ENCODE data around the gene TSPAN11.
"Not testable (repeated sequence)": the region's sequence is repeated elsewhere in the genome, so short reads cannot be mapped to it uniquely, and the experiment has no call there.

The TSPAN11 gene

GRCh38 chr12:30926243-30927221 lies at the start of gene TSPAN11:
TSPAN11 (plus strand) TSS chr12:30926748; CDS start chr12:30953992, 27,244 bp downstream.
- no peak for DNase-seq

GRCh38 chr12:30877105-30877875 lies 49.3 kb upstream of the TSPAN11 start:
- no peak for DNase-seq

- DNase-seq, result no peak
Observed at GRCh38 chr12:30878024-30878423, 48.5 kb upstream of the TSPAN11 start.

- no peak for DNase-seq
Observed at GRCh38 chr12:30880061-30880460, 46.5 kb upstream of the TSPAN11 start.

GRCh38 chr12:30880813-30881212 lies 45.7 kb upstream of the TSPAN11 start:
- DNase-seq, result no peak

GRCh38 chr12:30882706-30883105 lies 43.8 kb upstream of the TSPAN11 start:
- DNase-seq, result no peak

- no peak for DNase-seq
Observed at GRCh38 chr12:30884799-30885198, 41.7 kb upstream of the TSPAN11 start.

GRCh38 chr12:30885321-30885720 lies 41.2 kb upstream of the TSPAN11 start:
- no peak for DNase-seq

GRCh38 chr12:30887226-30887625 lies 39.3 kb upstream of the TSPAN11 start:
- no peak for DNase-seq

- no peak for DNase-seq
Observed at GRCh38 chr12:30888241-30888640, 38.3 kb upstream of the TSPAN11 start.

- DNase-seq, result not testable (repeated sequence)
Observed at GRCh38 chr12:30894531-30894930, 32.0 kb upstream of the TSPAN11 start.

- no peak for DNase-seq
Observed at GRCh38 chr12:30896461-30896860, 30.1 kb upstream of the TSPAN11 start.

GRCh38 chr12:30898846-30899245 lies 27.7 kb upstream of the TSPAN11 start:
- no peak for DNase-seq

- DNase-seq, result no peak
Observed at GRCh38 chr12:30900351-30900750, 26.2 kb upstream of the TSPAN11 start.

- no peak for DNase-seq
Observed at GRCh38 chr12:30902001-30902400, 24.5 kb upstream of the TSPAN11 start.

- DNase-seq, result no peak
Observed at GRCh38 chr12:30902596-30902995, 24.0 kb upstream of the TSPAN11 start.

GRCh38 chr12:30905463-30906009 lies 21.0 kb upstream of the TSPAN11 start:
- DNase-seq, result no peak

GRCh38 chr12:30908076-30908721 lies 18.3 kb upstream of the TSPAN11 start:
- DNase-seq, result no peak

GRCh38 chr12:30908722-30909348 lies 17.7 kb upstream of the TSPAN11 start:
- no peak for DNase-seq

GRCh38 chr12:30909349-30910037 lies 17.1 kb upstream of the TSPAN11 start:
- no peak for DNase-seq

GRCh38 chr12:30910038-30910350 lies 16.6 kb upstream of the TSPAN11 start:
- DNase-seq, result no peak

- no peak for DNase-seq
Observed at GRCh38 chr12:30911207-30911606, 15.3 kb upstream of the TSPAN11 start.
